Aorta (tissue), 5 donors: ENCODE measurements around the gene RAP1GAP. TPM values are rescaled to one million over a fixed set of nuclear protein-coding genes. Genes with fewer than 3 reads are reported as not detected.

Experiments used
- ATAC-seq: fragments of 200-7000 bp; cut with Tn5 transposase; one replicate; pipeline ENCODE4 v1.9.1; 2022; ENCODE audit warnings: moderate library complexity; ENCODE audit not compliant: low FRiP score
- DNase-seq, 2 donors: peaks; one replicate each; pipeline ENCODE4 v3.0.0-alpha.2; 2020
- H3K27ac ChIP-seq, 2 donors: one replicate each; pipeline ENCODE4 v1.5.1; 2013; ENCODE audit warnings: low read length in 2 of 2, mild to moderate bottlenecking in 2 of 2, moderate library complexity in 2 of 2, control low read depth in 1 of 2, inconsistent platforms in 1 of 2, low read depth in 1 of 2
- H3K27me3 ChIP-seq, 2 donors: one replicate each; pipeline ENCODE4 v1.6.1; 2013; ENCODE audit warnings: control low read depth in 1 of 2, low read length in 1 of 2, mild to moderate bottlenecking in 1 of 2, moderate library complexity in 1 of 2; ENCODE audit not compliant: insufficient read depth in 2 of 2, control insufficient read depth in 1 of 2
- H3K36me3 ChIP-seq, 2 donors: one replicate each; pipeline ENCODE4 v1.6.1; 2013; ENCODE audit warnings: control low read depth in 1 of 2, low read length in 1 of 2, mild to moderate bottlenecking in 1 of 2; ENCODE audit not compliant: insufficient read depth in 2 of 2, control insufficient read depth in 1 of 2
- H3K4me1 ChIP-seq, 2 donors: one replicate each; pipeline ENCODE4 v1.6.1; 2013; ENCODE audit warnings: low read length in 2 of 2, control low read depth in 1 of 2, mild to moderate bottlenecking in 1 of 2, moderate library complexity in 1 of 2; ENCODE audit not compliant: insufficient read depth in 2 of 2, control insufficient read depth in 1 of 2
- H3K4me3 ChIP-seq, 2 donors: one replicate each; pipeline ENCODE4 v1.5.1; 2013; ENCODE audit warnings: low read length in 2 of 2, control low read depth in 1 of 2, mild to moderate bottlenecking in 1 of 2
- H3K9me3 ChIP-seq: one replicate; pipeline ENCODE4 v1.6.1; 2013; ENCODE audit warnings: mild to moderate bottlenecking, low read length; ENCODE audit not compliant: control insufficient read depth
- WGBS, 2 donors: extraction: QIAGEN DNeasy Blood & Tissue Kit; methylation state at CpG; one replicate each; pipeline ENCODE4 v1.1.7; 2013; 5-methylcytosine and 5-hydroxymethylcytosine counted together
- intact Hi-C, 2 donors: fragments of 100-400 bp; cut with DNase I; formaldehyde crosslinking; loops; one replicate each; pipeline versions ENCODE4 v1.14.2 to v1.15.0; 2022
- polyA plus RNA-seq, 2 donors: library from polyadenylated mRNA; stranded (reverse); fragments of 200-250 nt; gene quantifications; one replicate each; pipeline ENCODE4 v1.2.3, GENCODE V29; 2013
- total RNA-seq, 2 donors: library from RNA; stranded (reverse); fragmentation: NEBNext Ultra II Directional; extraction: Animal tissue kit (Norgen Biotek cat#: 25700); gene quantifications; one replicate each; pipeline ENCODE4 v1.2.1, GENCODE V29; 2021
- donor health status: healthy with polysubstance abuse.
- donor health status: Bipolar disorder and iron deficiency.
- donor health status: DM: no; HTN: no; CAD: no.
- donor health status: DM: no; HTN: no; CAD: no.
- donor health status: DM: yes; HTN: yes; CAD: no.

Gene RAP1GAP
- total and polyA plus RNA-seq, 4 donors: 0.33 to 4.9 (median 0.71) TPM

GRCh38 chr1:21652101-21652936 lies 16.8 kb downstream of the RAP1GAP start:
- no peaks in the 10 kb centered on the region for H3K9me3 ChIP-seq
- peak overlapping the region; percentile 39 for H3K4me3 ChIP-seq
- no peaks in the 10 kb centered on the region for H3K36me3 ChIP-seq
- no peak for DNase-seq
- H3K27ac ChIP-seq: no peak overlapping the region
- intact Hi-C loops: loop anchor here in 1 of 2 donors (10.0 kb wide), 1 partner anchor 428 kb away; no protein-coding TSS in a partner anchor
- no peak for ATAC-seq
- no peaks in the 10 kb centered on the region for H3K4me1 ChIP-seq
- H3K27me3 ChIP-seq: no peaks in the 10 kb centered on the region
- 15 to 17% methylated on average over 30 to 39 of the region's 39 CpGs for WGBS, 2 donors

DNA sequence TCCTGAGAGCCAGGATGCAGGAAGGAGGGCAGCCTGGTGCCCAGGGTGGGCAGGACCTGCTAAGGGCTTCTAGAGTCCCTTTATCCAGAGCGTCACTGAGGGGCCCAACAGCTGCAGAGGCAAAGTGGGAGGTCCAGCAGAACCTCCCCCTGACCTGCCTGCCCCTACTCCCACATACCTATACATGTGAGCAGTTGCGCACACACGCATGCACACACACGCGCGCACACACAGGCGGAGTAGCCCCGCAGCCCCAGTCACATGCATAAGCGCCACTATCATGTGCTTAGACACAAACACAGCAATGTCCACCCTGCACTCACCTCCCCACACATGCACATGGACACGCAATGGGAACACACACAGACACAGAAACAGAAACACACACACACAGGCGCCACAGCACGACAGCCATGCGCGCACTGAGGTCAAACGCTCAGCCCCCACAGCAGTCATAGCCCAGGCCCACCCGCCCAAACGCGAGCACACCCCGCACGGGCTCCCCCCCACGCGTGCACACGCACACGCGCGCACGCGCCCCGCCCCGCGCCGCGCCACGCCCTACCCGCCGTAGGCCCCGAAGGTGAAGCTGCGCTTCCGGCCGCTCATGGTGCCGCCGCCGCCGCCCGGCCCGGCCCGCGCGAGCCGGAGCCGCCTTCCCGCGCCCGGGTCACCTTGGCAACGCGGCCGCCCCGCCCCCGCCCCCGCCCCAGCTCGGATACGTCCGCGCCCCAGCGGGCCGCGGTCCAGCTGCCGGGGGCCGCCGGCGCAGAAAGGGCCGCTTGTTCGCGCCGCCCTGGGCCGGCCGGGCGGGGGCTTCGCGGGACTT lies 17.7 kb downstream of the RAP1GAP start:
- DNase-seq: no peak
- Histone ChIP-seq H3K27ac (no peak overlapping the region), H3K27me3 (no peaks in the 10 kb centered on the region), H3K36me3 (no peaks in the 10 kb centered on the region), H3K4me3 (peak overlapping the region; percentile 39), H3K4me1 (no peaks in the 10 kb centered on the region), H3K9me3 (no peaks in the 10 kb centered on the region)
- ATAC-seq: no peak
- 5 to 23% methylated on average over 24 to 80 of the region's 80 CpGs for WGBS, 2 donors
- intact Hi-C loops: loop anchor here in 1 of 2 donors (10.0 kb wide), 1 partner anchor 427 kb away; no protein-coding TSS in a partner anchor

- DNase-seq (no peak), ATAC-seq (no peak)
- no peaks in the 10 kb centered on the region for H3K4me1 ChIP-seq
- H3K27ac ChIP-seq: no peak overlapping the region
- no peaks in the 10 kb centered on the region for H3K9me3 ChIP-seq
- H3K4me3 ChIP-seq: no peak overlapping the region
- 83 to 85% methylated on average over 9 of the region's 9 CpGs for WGBS, 2 donors
- H3K27me3 ChIP-seq: no peaks in the 10 kb centered on the region
- H3K36me3 ChIP-seq: no peaks in the 10 kb centered on the region
- intact Hi-C loops: loop anchor here in 1 of 2 donors (10.0 kb wide), 1 partner anchor 426 kb away; no protein-coding TSS in a partner anchor
Observed at GRCh38 chr1:21650400-21650799, 18.8 kb downstream of the RAP1GAP start.

- no peaks in the 10 kb centered on the region for H3K4me1 ChIP-seq
- no peaks in the 10 kb centered on the region for H3K27me3 ChIP-seq
- H3K9me3 ChIP-seq: no peaks in the 10 kb centered on the region
- no peak for ATAC-seq
- no peak overlapping the region for H3K4me3 ChIP-seq
- H3K27ac ChIP-seq: no peak overlapping the region
- no peak for DNase-seq
- no peaks in the 10 kb centered on the region for H3K36me3 ChIP-seq
- intact Hi-C loops: no loop called here
- 69 to 76% methylated on average over 2 of the region's 2 CpGs for WGBS, 2 donors
Observed at GRCh38 chr1:21649315-21649714, 19.8 kb downstream of the RAP1GAP start.

- WGBS, 2 donors: 74 to 75% methylated on average over 10 of the region's 10 CpGs
- ATAC-seq: no peak
- no peaks in the 10 kb centered on the region for H3K9me3 ChIP-seq
Observed at GRCh38 chr1:21648791-21649190, 20.4 kb downstream of the RAP1GAP start.

GRCh38 chr1:21648352-21648730 lies 20.8 kb downstream of the RAP1GAP start:
- no peaks in the 10 kb centered on the region for H3K36me3 ChIP-seq
- no peaks in the 10 kb centered on the region for H3K4me1 ChIP-seq
- no peak overlapping the region for H3K4me3 ChIP-seq
- H3K9me3 ChIP-seq: no peaks in the 10 kb centered on the region
- 57 to 73% methylated on average over 4 of the region's 4 CpGs for WGBS, 2 donors
- intact Hi-C loops: no loop called here
- no peak for ATAC-seq
- no peaks in the 10 kb centered on the region for H3K27me3 ChIP-seq
- no peak for DNase-seq
- no peak overlapping the region for H3K27ac ChIP-seq

More at GRCh38 chr1:21648791-21649190, 20.4 kb downstream of the RAP1GAP start:
- H3K27me3 ChIP-seq: no peaks in the 10 kb centered on the region
- H3K27ac ChIP-seq: no peak overlapping the region
- DNase-seq: no peak
- intact Hi-C loops: no loop called here
- H3K36me3 ChIP-seq: no peaks in the 10 kb centered on the region
- H3K4me3 ChIP-seq: no peak overlapping the region
- H3K4me1 ChIP-seq: no peaks in the 10 kb centered on the region

- Histone ChIP-seq H3K36me3 (no peaks in the 10 kb centered on the region), H3K27ac (no peak overlapping the region), H3K9me3 (no peaks in the 10 kb centered on the region), H3K27me3 (no peaks in the 10 kb centered on the region), H3K4me3 (no peak overlapping the region), H3K4me1 (no peaks in the 10 kb centered on the region)
- DNase-seq: no peak
- 37% methylated on average over 19 of the region's 19 CpGs for WGBS, 2 donors
- no peak for ATAC-seq
- intact Hi-C loops: no loop called here
Observed at GRCh38 chr1:21647431-21648351, 21.5 kb downstream of the RAP1GAP start.

GRCh38 chr1:21645550-21645949 lies 23.6 kb downstream of the RAP1GAP start:
- DNase-seq (no peak), ATAC-seq (no peak)
- Histone ChIP-seq H3K36me3 (no peaks in the 10 kb centered on the region), H3K9me3 (no peaks in the 10 kb centered on the region), H3K4me1 (no peaks in the 10 kb centered on the region), H3K27ac (no peak overlapping the region), H3K4me3 (no peak overlapping the region), H3K27me3 (no peaks in the 10 kb centered on the region)
- 90 to 92% methylated on average over 2 to 5 of the region's 5 CpGs for WGBS, 2 donors
- intact Hi-C loops: no loop called here
